HepG2 (cell line): ENCODE data around the gene L3MBTL1. TPM values are rescaled to one million over a fixed set of nuclear protein-coding genes. Genes with fewer than 3 reads are reported as not detected.

ENCODE experiments used
- BORCS8-MEF2B ChIP-seq: sonication (generic); formaldehyde crosslinking; IDR thresholded peaks from 2 replicates; pipeline ENCODE4 v1.8.0; 2022; ENCODE audit warnings: mild to moderate bottlenecking, missing genetic modification reagents
- ETV6 ChIP-seq: sonication (generic); formaldehyde crosslinking; conservative IDR thresholded peaks from 2 replicates; pipeline ENCODE4 v1.4.0; 2020; ENCODE audit warnings: missing genetic modification reagents
- FOXK1 ChIP-seq: sonication (generic); formaldehyde crosslinking; IDR thresholded peaks from 2 replicates; pipeline ENCODE4 v1.4.0; 2020; ENCODE audit warnings: low read depth, missing genetic modification reagents, borderline replicate concordance
- FOXP1 ChIP-seq, 2 experiments: fragments of 450-650 bp in 1 of 2; IDR thresholded peaks; 2 replicates each; pipeline ENCODE4 v1.6.1; 2017 to 2018; ENCODE audit warnings: antibody characterized with exemption in 1 of 2
- MAFF ChIP-seq: IDR thresholded peaks from 2 replicates; pipeline ENCODE4 v1.6.1; 2011; ENCODE audit warnings: low read depth, low read length, improper control_type of control experiment
- MEIS2 ChIP-seq: sonication (generic); formaldehyde crosslinking; IDR thresholded peaks from 2 replicates; pipeline ENCODE4 v1.9.0; 2021; ENCODE audit warnings: mild to moderate bottlenecking, missing genetic modification reagents
- NKX3-1 ChIP-seq: sonication (generic); formaldehyde crosslinking; IDR thresholded peaks from 2 replicates; pipeline ENCODE4 v1.5.0; 2020; ENCODE audit warnings: missing genetic modification reagents
- PAF1 ChIP-seq: IDR thresholded peaks from 2 replicates; pipeline ENCODE4 v1.6.1; 2016; ENCODE audit warnings: missing genetic modification reagents, missing compliant biosample characterization
- PAWR ChIP-seq: sonication (generic); formaldehyde crosslinking; IDR thresholded peaks from 2 replicates; pipeline ENCODE4 v1.4.0; 2020; ENCODE audit warnings: missing genetic modification reagents, mild to moderate bottlenecking, borderline replicate concordance
- PHF21A ChIP-seq: sonication (generic); formaldehyde crosslinking; IDR thresholded peaks from 2 replicates; pipeline ENCODE4 v1.5.0; 2020; ENCODE audit warnings: mild to moderate bottlenecking, missing genetic modification reagents
- RBFOX2 ChIP-seq: fragments of 200-400 bp; formaldehyde crosslinking; IDR thresholded peaks from 2 replicates; pipeline ENCODE4 v1.6.1; 2017; ENCODE audit warnings: low read depth, mild to moderate bottlenecking, low read length
- SIN3A ChIP-seq: IDR thresholded peaks from 2 replicates; pipeline ENCODE4 v1.6.1; 2011; ENCODE audit warnings: low read depth, mild to moderate bottlenecking, control low read depth, low read length, borderline replicate concordance
- SMAD3 ChIP-seq: sonication (generic); formaldehyde crosslinking; IDR thresholded peaks from 2 replicates; pipeline ENCODE4 v1.4.0; 2020; ENCODE audit warnings: missing genetic modification reagents
- SMYD3 ChIP-seq: sonication (generic); formaldehyde crosslinking; IDR thresholded peaks from 2 replicates; pipeline ENCODE4 v1.8.1; 2023; ENCODE audit warnings: mild to moderate bottlenecking, missing genetic modification reagents
- ZNF44 ChIP-seq: sonication (generic); formaldehyde crosslinking; IDR thresholded peaks from 2 replicates; pipeline ENCODE4 v1.5.1; 2020; ENCODE audit warnings: mild to moderate bottlenecking, missing genetic modification reagents
- ZNF567 ChIP-seq: sonication (generic); formaldehyde crosslinking; IDR thresholded peaks from 2 replicates; pipeline ENCODE4 v1.8.1; 2023; ENCODE audit warnings: mild to moderate bottlenecking, missing genetic modification reagents, borderline replicate concordance
- ZSCAN29 ChIP-seq: sonication (generic); formaldehyde crosslinking; conservative IDR thresholded peaks from 2 replicates; pipeline ENCODE4 v1.4.0; 2020; ENCODE audit warnings: mild to moderate bottlenecking, missing genetic modification reagents
- polyA plus RNA-seq, 8 experiments: library from polyadenylated mRNA; depleted of rRNA in 3 of 8; stranded (reverse) in 7 of 8; unstranded in 1 of 8; fragments of >200 nt; fragmentation: Illumina TruSeq in 4 of 8; extraction: Trizol in 4 of 8; gene quantifications; 2 replicates each; pipeline versions ENCODE4 v1.2.1 to v1.2.3, GENCODE V29; 2011 to 2016; ENCODE audit warnings: low read depth in 4 of 8, missing spikeins in 1 of 8, mixed read lengths in 1 of 8; ENCODE audit not compliant: insufficient read depth in 1 of 8
- total RNA-seq, 5 experiments: library from RNA; depleted of rRNA; stranded (reverse); fragments of >200 nt; fragmentation: Illumina TruSeq; extraction: Trizol; gene quantifications; 2 replicates each; pipeline ENCODE4 v1.2.3, GENCODE V29; 2016; ENCODE audit warnings: low read depth in 1 of 5
- TF ChIP-seq, protein P1 (sequence below): sonication (generic); formaldehyde crosslinking; conservative IDR thresholded peaks from 2 replicates; pipeline ENCODE4 v1.4.0; 2020; ENCODE audit warnings: mild to moderate bottlenecking, missing genetic modification reagents, moderate library complexity
- TF ChIP-seq, protein P2 (sequence below): sonication (generic); formaldehyde crosslinking; IDR thresholded peaks from 2 replicates; pipeline ENCODE4 v1.5.1; 2020; ENCODE audit warnings: mild to moderate bottlenecking, moderate library complexity, missing genetic modification reagents
- TF ChIP-seq, protein P3 (sequence below): sonication (generic); formaldehyde crosslinking; IDR thresholded peaks from 2 replicates; pipeline ENCODE4 v1.4.0; 2020; ENCODE audit warnings: missing genetic modification reagents, borderline replicate concordance

L3MBTL1 gene
- total and polyA plus RNA-seq, 2 of the 13 experiments (the other 11 are each of a cell fraction or from before 2014, with no cell fraction given): 9.0 to 17.8 TPM

DNA sequence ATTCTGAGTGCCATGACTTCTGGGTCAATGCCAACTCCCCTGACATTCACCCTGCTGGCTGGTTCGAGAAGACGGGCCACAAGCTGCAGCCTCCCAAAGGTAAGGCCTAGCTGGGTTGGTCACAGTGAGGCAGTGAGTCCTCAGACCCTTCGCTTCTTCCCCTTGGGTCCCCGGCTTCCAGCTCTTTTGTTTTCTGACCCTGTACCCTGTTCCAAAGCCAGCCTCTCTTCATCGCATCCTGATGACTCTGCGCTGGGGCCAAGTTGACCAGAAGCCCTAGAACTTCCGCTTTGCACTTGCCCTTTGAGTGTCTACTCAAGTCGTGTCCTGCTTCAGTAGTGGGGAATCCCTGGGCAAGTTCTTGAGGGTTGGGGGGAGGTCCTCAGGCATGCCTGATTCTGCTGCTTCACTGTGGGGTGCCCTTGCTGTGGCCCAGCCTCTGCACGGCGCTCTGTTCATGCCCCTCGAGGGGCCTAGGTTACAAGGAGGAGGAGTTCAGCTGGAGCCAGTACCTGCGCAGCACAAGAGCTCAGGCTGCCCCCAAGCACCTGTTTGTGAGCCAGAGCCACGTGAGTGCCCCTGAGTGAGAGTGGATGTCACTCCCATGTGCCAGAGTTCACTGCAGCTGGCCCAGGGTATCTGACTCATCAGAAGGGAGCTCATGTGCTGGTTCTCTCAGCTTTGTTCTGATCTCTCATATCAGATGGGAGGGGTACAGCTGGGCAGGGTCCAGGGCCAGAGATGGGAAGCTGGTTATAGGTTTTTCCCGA is 23.0 kb downstream of the L3MBTL1 start (continued):
- no peak for TF ChIP-seq RBFOX2
- TF ChIP-seq SMAD3 (CRISPR knock-in tag): peak; percentile 89
- TF ChIP-seq BORCS8-MEF2B (CRISPR knock-in tag): peak; percentile 90
- peak; percentile 64; the same call in 1 of the 2 replicates for TF ChIP-seq FOXK1
- peak; percentile 76 for TF ChIP-seq PHF21A (CRISPR knock-in tag)
- TF ChIP-seq SIN3A: peak; percentile 85; the same call in 1 of the 2 replicates
- TF ChIP-seq ETV6: peak; percentile 68; the same call in 1 of the 2 replicates
- no peak for TF ChIP-seq FOXP1 (IDR thresholded peaks at IDR 0.05)
- peak; percentile 79; the same call in 1 of the 2 replicates for TF ChIP-seq FOXP1 (CRISPR knock-in tag; IDR thresholded peaks at IDR 0.05)
- peak; percentile 87; the same call in 1 of the 2 replicates for TF ChIP-seq NKX3-1 (CRISPR knock-in tag)
- peak; percentile 96 for TF ChIP-seq MEIS2 (CRISPR knock-in tag)
- TF ChIP-seq ZSCAN29: no peak; the same call in 1 of the 2 replicates
- TF ChIP-seq MAFF: peak; percentile 36; the same call in 1 of the 2 replicates
- TF ChIP-seq PAF1 (CRISPR knock-in tag): no peak
- TF ChIP-seq, protein P1, sequence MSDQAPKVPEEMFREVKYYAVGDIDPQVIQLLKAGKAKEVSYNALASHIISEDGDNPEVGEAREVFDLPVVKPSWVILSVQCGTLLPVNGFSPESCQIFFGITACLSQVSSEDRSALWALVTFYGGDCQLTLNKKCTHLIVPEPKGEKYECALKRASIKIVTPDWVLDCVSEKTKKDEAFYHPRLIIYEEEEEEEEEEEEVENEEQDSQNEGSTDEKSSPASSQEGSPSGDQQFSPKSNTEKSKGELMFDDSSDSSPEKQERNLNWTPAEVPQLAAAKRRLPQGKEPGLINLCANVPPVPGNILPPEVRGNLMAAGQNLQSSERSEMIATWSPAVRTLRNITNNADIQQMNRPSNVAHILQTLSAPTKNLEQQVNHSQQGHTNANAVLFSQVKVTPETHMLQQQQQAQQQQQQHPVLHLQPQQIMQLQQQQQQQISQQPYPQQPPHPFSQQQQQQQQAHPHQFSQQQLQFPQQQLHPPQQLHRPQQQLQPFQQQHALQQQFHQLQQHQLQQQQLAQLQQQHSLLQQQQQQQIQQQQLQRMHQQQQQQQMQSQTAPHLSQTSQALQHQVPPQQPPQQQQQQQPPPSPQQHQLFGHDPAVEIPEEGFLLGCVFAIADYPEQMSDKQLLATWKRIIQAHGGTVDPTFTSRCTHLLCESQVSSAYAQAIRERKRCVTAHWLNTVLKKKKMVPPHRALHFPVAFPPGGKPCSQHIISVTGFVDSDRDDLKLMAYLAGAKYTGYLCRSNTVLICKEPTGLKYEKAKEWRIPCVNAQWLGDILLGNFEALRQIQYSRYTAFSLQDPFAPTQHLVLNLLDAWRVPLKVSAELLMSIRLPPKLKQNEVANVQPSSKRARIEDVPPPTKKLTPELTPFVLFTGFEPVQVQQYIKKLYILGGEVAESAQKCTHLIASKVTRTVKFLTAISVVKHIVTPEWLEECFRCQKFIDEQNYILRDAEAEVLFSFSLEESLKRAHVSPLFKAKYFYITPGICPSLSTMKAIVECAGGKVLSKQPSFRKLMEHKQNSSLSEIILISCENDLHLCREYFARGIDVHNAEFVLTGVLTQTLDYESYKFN (CRISPR knock-in tag): peak; percentile 89
- TF ChIP-seq, protein P2, sequence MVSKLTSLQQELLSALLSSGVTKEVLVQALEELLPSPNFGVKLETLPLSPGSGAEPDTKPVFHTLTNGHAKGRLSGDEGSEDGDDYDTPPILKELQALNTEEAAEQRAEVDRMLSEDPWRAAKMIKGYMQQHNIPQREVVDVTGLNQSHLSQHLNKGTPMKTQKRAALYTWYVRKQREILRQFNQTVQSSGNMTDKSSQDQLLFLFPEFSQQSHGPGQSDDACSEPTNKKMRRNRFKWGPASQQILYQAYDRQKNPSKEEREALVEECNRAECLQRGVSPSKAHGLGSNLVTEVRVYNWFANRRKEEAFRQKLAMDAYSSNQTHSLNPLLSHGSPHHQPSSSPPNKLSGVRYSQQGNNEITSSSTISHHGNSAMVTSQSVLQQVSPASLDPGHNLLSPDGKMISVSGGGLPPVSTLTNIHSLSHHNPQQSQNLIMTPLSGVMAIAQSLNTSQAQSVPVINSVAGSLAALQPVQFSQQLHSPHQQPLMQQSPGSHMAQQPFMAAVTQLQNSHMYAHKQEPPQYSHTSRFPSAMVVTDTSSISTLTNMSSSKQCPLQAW (CRISPR knock-in tag): peak; percentile 98
- TF ChIP-seq PAWR: no peak
- peak; percentile 70; the same call in 1 of the 2 replicates for TF ChIP-seq ZNF44 (CRISPR knock-in tag)
- TF ChIP-seq, protein P3, sequence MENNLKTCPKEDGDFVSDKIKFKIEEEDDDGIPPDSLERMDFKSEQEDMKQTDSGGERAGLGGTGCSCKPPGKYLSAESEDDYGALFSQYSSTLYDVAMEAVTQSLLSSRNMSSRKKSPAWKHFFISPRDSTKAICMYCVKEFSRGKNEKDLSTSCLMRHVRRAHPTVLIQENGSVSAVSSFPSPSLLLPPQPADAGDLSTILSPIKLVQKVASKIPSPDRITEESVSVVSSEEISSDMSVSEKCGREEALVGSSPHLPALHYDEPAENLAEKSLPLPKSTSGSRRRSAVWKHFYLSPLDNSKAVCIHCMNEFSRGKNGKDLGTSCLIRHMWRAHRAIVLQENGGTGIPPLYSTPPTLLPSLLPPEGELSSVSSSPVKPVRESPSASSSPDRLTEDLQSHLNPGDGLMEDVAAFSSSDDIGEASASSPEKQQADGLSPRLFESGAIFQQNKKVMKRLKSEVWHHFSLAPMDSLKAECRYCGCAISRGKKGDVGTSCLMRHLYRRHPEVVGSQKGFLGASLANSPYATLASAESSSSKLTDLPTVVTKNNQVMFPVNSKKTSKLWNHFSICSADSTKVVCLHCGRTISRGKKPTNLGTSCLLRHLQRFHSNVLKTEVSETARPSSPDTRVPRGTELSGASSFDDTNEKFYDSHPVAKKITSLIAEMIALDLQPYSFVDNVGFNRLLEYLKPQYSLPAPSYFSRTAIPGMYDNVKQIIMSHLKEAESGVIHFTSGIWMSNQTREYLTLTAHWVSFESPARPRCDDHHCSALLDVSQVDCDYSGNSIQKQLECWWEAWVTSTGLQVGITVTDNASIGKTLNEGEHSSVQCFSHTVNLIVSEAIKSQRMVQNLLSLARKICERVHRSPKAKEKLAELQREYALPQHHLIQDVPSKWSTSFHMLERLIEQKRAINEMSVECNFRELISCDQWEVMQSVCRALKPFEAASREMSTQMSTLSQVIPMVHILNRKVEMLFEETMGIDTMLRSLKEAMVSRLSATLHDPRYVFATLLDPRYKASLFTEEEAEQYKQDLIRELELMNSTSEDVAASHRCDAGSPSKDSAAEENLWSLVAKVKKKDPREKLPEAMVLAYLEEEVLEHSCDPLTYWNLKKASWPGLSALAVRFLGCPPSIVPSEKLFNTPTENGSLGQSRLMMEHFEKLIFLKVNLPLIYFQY (CRISPR knock-in tag): peak; percentile 91; the same call in 1 of the 2 replicates
- 0 out of 2 replicates have a peak, but pooled peaks have one; percentile 73 for TF ChIP-seq ZNF567
- peak; percentile 86 for TF ChIP-seq SMYD3 (CRISPR knock-in tag)
